Ovary (tissue), 3 donors: ENCODE results near the gene NDST3.

ENCODE experiments used
- POLR2A ChIP-seq: fragments of 450-650 bp; IDR thresholded peaks from one replicate; pipeline ENCODE4 v1.6.1; 2017; ENCODE audit warnings: antibody characterized with exemption, mild to moderate bottlenecking, moderate library complexity
- TF ChIP-seq, protein P1 (sequence below), 3 donors: fragments of 450-650 bp in 2 of 3; fragments of 200-600 bp in 1 of 3; IDR thresholded peaks; one replicate each; pipeline versions ENCODE4 v1.5.1 to v1.8.0; 2016 to 2022; ENCODE audit warnings: antibody characterized with exemption in 3 of 3, mild to moderate bottlenecking in 1 of 3
- donor health status: DM: no; HTN: no; CAD: no.

DNA sequence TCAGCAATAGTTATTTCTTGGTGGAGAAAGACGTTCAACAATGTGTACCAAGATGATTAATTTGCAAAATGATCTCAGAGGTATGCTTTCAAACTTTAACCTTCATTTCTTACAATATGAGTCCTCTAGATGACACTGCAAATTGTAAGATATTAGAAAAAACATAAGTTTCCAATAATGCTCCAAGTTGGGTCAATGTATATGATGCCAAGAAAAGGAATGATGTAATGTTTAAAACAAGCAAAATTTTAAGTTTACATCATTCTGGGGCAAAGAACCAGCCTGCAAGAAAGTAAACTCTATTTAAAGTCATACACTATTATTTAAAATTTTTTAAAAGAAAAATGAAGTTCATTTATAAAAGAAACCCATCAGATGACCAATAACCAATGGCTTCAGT is 262.4 kb downstream of the NDST3 start:
- TF ChIP-seq, protein P1, sequence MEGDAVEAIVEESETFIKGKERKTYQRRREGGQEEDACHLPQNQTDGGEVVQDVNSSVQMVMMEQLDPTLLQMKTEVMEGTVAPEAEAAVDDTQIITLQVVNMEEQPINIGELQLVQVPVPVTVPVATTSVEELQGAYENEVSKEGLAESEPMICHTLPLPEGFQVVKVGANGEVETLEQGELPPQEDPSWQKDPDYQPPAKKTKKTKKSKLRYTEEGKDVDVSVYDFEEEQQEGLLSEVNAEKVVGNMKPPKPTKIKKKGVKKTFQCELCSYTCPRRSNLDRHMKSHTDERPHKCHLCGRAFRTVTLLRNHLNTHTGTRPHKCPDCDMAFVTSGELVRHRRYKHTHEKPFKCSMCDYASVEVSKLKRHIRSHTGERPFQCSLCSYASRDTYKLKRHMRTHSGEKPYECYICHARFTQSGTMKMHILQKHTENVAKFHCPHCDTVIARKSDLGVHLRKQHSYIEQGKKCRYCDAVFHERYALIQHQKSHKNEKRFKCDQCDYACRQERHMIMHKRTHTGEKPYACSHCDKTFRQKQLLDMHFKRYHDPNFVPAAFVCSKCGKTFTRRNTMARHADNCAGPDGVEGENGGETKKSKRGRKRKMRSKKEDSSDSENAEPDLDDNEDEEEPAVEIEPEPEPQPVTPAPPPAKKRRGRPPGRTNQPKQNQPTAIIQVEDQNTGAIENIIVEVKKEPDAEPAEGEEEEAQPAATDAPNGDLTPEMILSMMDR (IDR thresholded peaks at IDR 0.05): no peak
- TF ChIP-seq POLR2A: no peak
